Trophoblast cell (in vitro differentiated cells and primary cell): ENCODE measurements around the gene LCT.
"Not testable (repeated sequence)": the region's sequence is repeated elsewhere in the genome, so short reads cannot be mapped to it uniquely, and the experiment has no call there.

ENCODE experiments used
- DNase-seq, 2 donors: peaks; one replicate each; pipeline ENCODE4 v3.0.0-alpha.2; 2016
- H2AFZ ChIP-seq: 2 replicates; pipeline ENCODE4 v1.6.1; 2013; ENCODE audit warnings: low read length, moderate library complexity, mild to moderate bottlenecking; ENCODE audit not compliant: insufficient read depth, poor library complexity
- H2AK5ac ChIP-seq: 2 replicates; pipeline ENCODE4 v1.6.1; 2013; ENCODE audit warnings: mild to moderate bottlenecking, low read length
- H2BK120ac ChIP-seq: 2 replicates; pipeline ENCODE4 v1.6.1; 2013; ENCODE audit warnings: low read length, mild to moderate bottlenecking, moderate library complexity; ENCODE audit not compliant: insufficient read depth, poor library complexity
- H2BK12ac ChIP-seq: 2 replicates; pipeline ENCODE4 v1.6.1; 2013; ENCODE audit warnings: mild to moderate bottlenecking, low read length, moderate library complexity
- H2BK5ac ChIP-seq: 2 replicates; pipeline ENCODE4 v1.6.1; 2013; ENCODE audit warnings: low read length, low read depth, moderate library complexity, mild to moderate bottlenecking; ENCODE audit not compliant: poor library complexity
- H3K14ac ChIP-seq: 2 replicates; pipeline ENCODE4 v1.6.1; 2013; ENCODE audit warnings: mild to moderate bottlenecking, low read length
- H3K18ac ChIP-seq: 2 replicates; pipeline ENCODE4 v1.6.1; 2013; ENCODE audit warnings: mild to moderate bottlenecking, low read length
- H3K23ac ChIP-seq: 2 replicates; pipeline ENCODE4 v1.6.1; 2013; ENCODE audit warnings: low read length
- H3K27ac ChIP-seq: 2 replicates; pipeline ENCODE4 v1.5.1; 2013; ENCODE audit warnings: low read depth, mild to moderate bottlenecking, inconsistent platforms, low read length, moderate library complexity
- H3K27me3 ChIP-seq: 2 replicates; pipeline ENCODE4 v1.6.1; 2013; ENCODE audit warnings: inconsistent platforms, mild to moderate bottlenecking, low read length, moderate library complexity; ENCODE audit not compliant: insufficient read depth
- H3K36me3 ChIP-seq, 2 experiments: 1 replicate in 1 of 2; 2 replicates in 1 of 2; pipeline ENCODE4 v1.6.1; 2013; ENCODE audit warnings: low read length in 2 of 2, mild to moderate bottlenecking in 2 of 2, moderate library complexity in 1 of 2; ENCODE audit not compliant: insufficient read depth in 2 of 2, control insufficient read depth in 1 of 2
- H3K4ac ChIP-seq: 2 replicates; pipeline ENCODE4 v1.6.1; 2013; ENCODE audit warnings: low read depth, mild to moderate bottlenecking, low read length, moderate library complexity
- H3K4me1 ChIP-seq, 2 experiments: 1 replicate in 1 of 2; 2 replicates in 1 of 2; pipeline ENCODE4 v1.6.1; 2013; ENCODE audit warnings: low read length in 2 of 2, mild to moderate bottlenecking in 2 of 2, moderate library complexity in 1 of 2; ENCODE audit not compliant: insufficient read depth in 2 of 2, control insufficient read depth in 1 of 2
- H3K4me2 ChIP-seq: 2 replicates; pipeline ENCODE4 v1.6.1; 2013; ENCODE audit warnings: inconsistent platforms, mild to moderate bottlenecking, low read length, moderate library complexity
- H3K4me3 ChIP-seq: 2 replicates; pipeline ENCODE4 v1.5.1; 2013; ENCODE audit warnings: mild to moderate bottlenecking, low read depth, low read length, inconsistent platforms
- H3K79me1 ChIP-seq: one replicate; pipeline ENCODE4 v1.6.1; 2013; ENCODE audit warnings: low read length
- H3K79me2 ChIP-seq: 2 replicates; pipeline ENCODE4 v1.6.1; 2013; ENCODE audit warnings: low read length, mild to moderate bottlenecking; ENCODE audit not compliant: control insufficient read depth, insufficient read depth, poor library complexity
- H3K9ac ChIP-seq: 2 replicates; pipeline ENCODE4 v1.6.1; 2013; ENCODE audit warnings: mild to moderate bottlenecking, low read length
- H3K9me3 ChIP-seq: 2 replicates; pipeline ENCODE4 v1.6.1; 2013; ENCODE audit warnings: low read depth, mild to moderate bottlenecking, control low read depth, inconsistent platforms, low read length; ENCODE audit not compliant: insufficient read depth
- H4K12ac ChIP-seq: 2 replicates; pipeline ENCODE4 v1.6.1; 2013; ENCODE audit warnings: low read depth, mild to moderate bottlenecking, low read length, moderate library complexity
- H4K8ac ChIP-seq: 2 replicates; pipeline ENCODE4 v1.6.1; 2013; ENCODE audit warnings: low read depth, mild to moderate bottlenecking, low read length, moderate library complexity
- H4K91ac ChIP-seq: one replicate; pipeline ENCODE4 v1.6.1; 2013; ENCODE audit warnings: low read depth, mild to moderate bottlenecking, low read length, moderate library complexity
- WGBS: extraction: QIAGEN DNeasy Blood & Tissue Kit; methylation state at CpG from one replicate; pipeline ENCODE4 v1.1.7; 2013; ENCODE audit warnings: missing lambda C conversion rate; ENCODE audit not compliant: insufficient read length, insufficient coverage; ENCODE audit errors: extremely low coverage; 5-methylcytosine and 5-hydroxymethylcytosine counted together

The LCT gene

DNA sequence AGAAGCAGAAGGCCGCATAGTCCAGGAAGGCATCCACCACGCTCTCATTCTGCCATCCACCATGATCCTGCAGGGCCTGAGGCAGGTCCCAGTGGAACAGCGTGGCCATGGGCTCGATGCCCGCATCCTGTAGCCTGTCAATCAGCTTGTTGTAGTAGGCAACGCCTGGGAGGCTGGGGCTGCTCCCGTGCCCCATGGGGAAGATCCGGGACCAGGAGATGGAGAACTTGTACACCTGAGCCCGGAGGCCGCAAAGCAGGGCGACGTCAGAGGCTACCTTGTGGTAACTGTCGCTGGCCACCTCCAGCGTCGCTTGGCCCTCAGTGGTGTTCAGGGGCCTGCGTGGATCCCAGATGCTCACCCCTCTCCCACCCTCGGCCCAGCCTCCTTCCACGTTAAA, 19.5 kb downstream of the LCT start:
- H3K27me3 ChIP-seq = no peaks in the 10 kb centered on the region
- no peak overlapping the region for H3K27ac ChIP-seq
- H2BK120ac ChIP-seq = no peak overlapping the region
- no peaks in the 10 kb centered on the region for H3K9me3 ChIP-seq
- no peak overlapping the region for H3K4me2 ChIP-seq
- H4K91ac ChIP-seq = no peak overlapping the region
- no peaks in the 10 kb centered on the region for H3K79me1 ChIP-seq
- H3K4me1 ChIP-seq = no peaks in the 10 kb centered on the region
- H3K23ac ChIP-seq = no peak overlapping the region
- H4K12ac ChIP-seq = no peak overlapping the region
- H2BK12ac ChIP-seq = no peak overlapping the region
- H4K8ac ChIP-seq = no peak overlapping the region
- no CpG with 5 or more reads among the region's 18 CpGs for WGBS
- no peak overlapping the region for H3K18ac ChIP-seq
- no peak overlapping the region for H2AK5ac ChIP-seq
- no peak overlapping the region for H2AFZ ChIP-seq
- no peaks in the 10 kb centered on the region for H3K36me3 ChIP-seq
- H3K14ac ChIP-seq = no peak overlapping the region
- no peak for DNase-seq
- H2BK5ac ChIP-seq = no peak overlapping the region
- no peak overlapping the region for H3K4ac ChIP-seq
- H3K9ac ChIP-seq = no peak overlapping the region
- H3K79me2 ChIP-seq = no peaks in the 10 kb centered on the region
- no peak overlapping the region for H3K4me3 ChIP-seq

DNA sequence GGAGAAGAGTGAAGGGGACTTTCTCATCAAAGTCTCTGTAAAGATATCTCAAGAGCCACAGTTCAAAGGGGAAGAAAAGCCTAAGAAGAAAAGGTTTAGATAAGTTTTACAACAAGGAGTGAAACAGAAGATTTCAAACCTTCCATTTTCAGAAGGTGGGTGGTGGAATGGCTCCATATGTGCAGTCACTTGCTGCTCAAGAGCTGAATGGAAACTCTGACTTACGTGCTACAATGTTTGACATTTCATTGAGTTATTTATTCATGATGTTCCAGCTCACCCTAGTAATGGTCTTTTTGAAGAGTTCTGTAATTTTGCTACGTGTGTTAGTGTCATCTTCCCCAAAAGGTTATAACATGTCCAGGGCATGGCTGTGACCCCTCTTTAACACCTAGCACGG, 21.7 kb downstream of the LCT start:
- no peak overlapping the region for H2AK5ac ChIP-seq
- H2BK120ac ChIP-seq = no peak overlapping the region
- no peak overlapping the region for H4K12ac ChIP-seq
- no peak overlapping the region for H2BK12ac ChIP-seq
- H2AFZ ChIP-seq = no peak overlapping the region
- H3K4ac ChIP-seq = no peak overlapping the region
- H3K14ac ChIP-seq = no peak overlapping the region
- H3K27ac ChIP-seq = no peak overlapping the region
- H2BK5ac ChIP-seq = no peak overlapping the region
- H3K27me3 ChIP-seq = no peaks in the 10 kb centered on the region
- H3K23ac ChIP-seq = no peak overlapping the region
- H3K9me3 ChIP-seq = no peaks in the 10 kb centered on the region
- no peaks in the 10 kb centered on the region for H3K4me1 ChIP-seq
- H3K79me2 ChIP-seq = no peaks in the 10 kb centered on the region
- no peak for DNase-seq
- no peak overlapping the region for H4K8ac ChIP-seq
- no peak overlapping the region for H3K9ac ChIP-seq
- no CpG with 5 or more reads among the region's 3 CpGs for WGBS
- no peak overlapping the region for H3K4me2 ChIP-seq
- H4K91ac ChIP-seq = no peak overlapping the region
- no peak overlapping the region for H3K18ac ChIP-seq
- H3K4me3 ChIP-seq = no peak overlapping the region
- no peaks in the 10 kb centered on the region for H3K36me3 ChIP-seq
- no peaks in the 10 kb centered on the region for H3K79me1 ChIP-seq

GRCh38 chr2:135812907-135813511, 24.0 kb downstream of the LCT start:
- no peak for DNase-seq
- H3K14ac ChIP-seq = no peak overlapping the region
- no peaks in the 10 kb centered on the region for H3K27me3 ChIP-seq
- H3K23ac ChIP-seq = no peak overlapping the region
- no CpG with 5 or more reads among the region's 2 CpGs for WGBS
- no peak overlapping the region for H3K27ac ChIP-seq
- H3K4me2 ChIP-seq = no peak overlapping the region
- no peak overlapping the region for H4K8ac ChIP-seq
- no peaks in the 10 kb centered on the region for H3K79me2 ChIP-seq
- no peak overlapping the region for H4K91ac ChIP-seq
- no peak overlapping the region for H2AK5ac ChIP-seq
- H3K4me3 ChIP-seq = no peak overlapping the region
- H3K9ac ChIP-seq = no peak overlapping the region
- no peak overlapping the region for H3K18ac ChIP-seq
- no peaks in the 10 kb centered on the region for H3K9me3 ChIP-seq
- H3K4me1 ChIP-seq = no peaks in the 10 kb centered on the region
- H3K36me3 ChIP-seq = no peaks in the 10 kb centered on the region
- H3K4ac ChIP-seq = no peak overlapping the region
- H2BK12ac ChIP-seq = no peak overlapping the region
- no peak overlapping the region for H4K12ac ChIP-seq
- H2AFZ ChIP-seq = no peak overlapping the region
- no peak overlapping the region for H2BK120ac ChIP-seq
- no peaks in the 10 kb centered on the region for H3K79me1 ChIP-seq
- H2BK5ac ChIP-seq = no peak overlapping the region

DNA sequence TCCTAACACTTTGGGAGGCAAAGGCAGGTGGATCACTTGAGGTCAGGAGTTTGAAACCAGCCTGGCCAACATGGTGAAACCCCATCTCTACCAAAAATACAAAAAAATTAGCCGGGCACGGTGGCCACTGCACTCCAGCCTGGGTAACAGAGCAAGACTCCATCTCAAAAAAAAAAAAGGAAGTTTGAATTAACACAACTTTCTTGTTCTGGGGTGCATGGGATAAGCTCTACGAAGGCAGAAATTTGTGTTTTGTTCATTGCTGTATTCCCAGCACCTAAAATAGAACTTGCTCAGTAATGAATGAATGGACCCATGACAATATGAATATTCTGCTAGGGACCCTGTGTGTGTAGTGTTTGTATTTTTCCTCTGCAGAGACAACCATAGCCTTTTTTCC, 29.1 kb downstream of the LCT start:
- not testable (repeated sequence) for H3K4me3 ChIP-seq, H2BK5ac ChIP-seq, DNase-seq, H3K9ac ChIP-seq, H3K36me3 ChIP-seq, H4K91ac ChIP-seq, H2AK5ac ChIP-seq, H2BK12ac ChIP-seq, H3K4me1 ChIP-seq, H3K23ac ChIP-seq, H3K14ac ChIP-seq, H3K27me3 ChIP-seq, H4K8ac ChIP-seq, H3K79me1 ChIP-seq, H2AFZ ChIP-seq, H3K9me3 ChIP-seq, H3K18ac ChIP-seq, H3K4ac ChIP-seq, H3K79me2 ChIP-seq, H2BK120ac ChIP-seq, H3K27ac ChIP-seq, H3K4me2 ChIP-seq, H4K12ac ChIP-seq
- no CpG with 5 or more reads among the region's 3 CpGs for WGBS
